Astrocyte (in vitro differentiated cells and primary cell): ENCODE measurements around the gene SNX21. TPM values are rescaled to one million over a fixed set of nuclear protein-coding genes. Genes with fewer than 3 reads are reported as not detected.

ENCODE experiments used
- DNase-seq: peaks from one replicate; pipeline ENCODE4 v3.0.0-alpha.2; 2010; ENCODE audit warnings: low read depth
- FAIRE-seq: peaks from 2 replicates; lab custom pipeline; 2011; peaks lifted over from hg19 to GRCh38; lab: Jason Lieb, UNC
- H2AFZ ChIP-seq: 2 replicates; pipeline ENCODE4 v1.6.0; 2012; ENCODE audit warnings: low read depth, low read length, inconsistent platforms
- H3K27ac ChIP-seq: 2 replicates; pipeline ENCODE4 v1.5.1; 2011; ENCODE audit warnings: low read depth, low read length, inconsistent platforms
- H3K27me3 ChIP-seq: 2 replicates; pipeline ENCODE4 v1.6.0; 2011; ENCODE audit warnings: low read length, inconsistent platforms; ENCODE audit not compliant: insufficient read depth
- H3K36me3 ChIP-seq: 2 replicates; pipeline ENCODE4 v1.5.1; 2011; ENCODE audit warnings: low read length, inconsistent platforms; ENCODE audit not compliant: insufficient read depth
- H3K4me1 ChIP-seq: 2 replicates; pipeline ENCODE4 v1.5.1; 2011; ENCODE audit warnings: low read length, inconsistent platforms; ENCODE audit not compliant: insufficient read depth
- H3K4me2 ChIP-seq: 2 replicates; pipeline ENCODE4 v1.6.0; 2012; ENCODE audit warnings: low read length, inconsistent platforms
- H3K4me3 ChIP-seq: 2 replicates; pipeline ENCODE4 v1.5.1; 2011; ENCODE audit warnings: low read depth, mild to moderate bottlenecking, low read length, inconsistent platforms; ENCODE audit not compliant: insufficient read depth
- H3K79me2 ChIP-seq: 2 replicates; pipeline ENCODE4 v1.6.0; 2012; ENCODE audit warnings: mild to moderate bottlenecking, low read length, inconsistent platforms; ENCODE audit not compliant: insufficient read depth
- H3K9ac ChIP-seq: 2 replicates; pipeline ENCODE4 v1.6.0; 2012; ENCODE audit warnings: mild to moderate bottlenecking, low read length, inconsistent platforms
- H3K9me3 ChIP-seq: 2 replicates; pipeline ENCODE4 v1.5.1; 2012; ENCODE audit warnings: low read depth, mild to moderate bottlenecking, low read length, inconsistent platforms; ENCODE audit not compliant: insufficient read depth
- H4K20me1 ChIP-seq: 2 replicates; pipeline ENCODE4 v1.6.0; 2012; ENCODE audit warnings: low read length, inconsistent platforms; ENCODE audit not compliant: insufficient read depth
- H3K27ac Mint-ChIP-seq: one replicate; pipeline ENCODE4 v1.8.0; 2021; ENCODE audit warnings: mild to moderate bottlenecking, mixed read lengths; ENCODE audit not compliant: unreplicated experiment
- H3K27me3 Mint-ChIP-seq: one replicate; pipeline ENCODE4 v1.8.0; 2021; ENCODE audit warnings: low read depth, mixed read lengths; ENCODE audit not compliant: unreplicated experiment
- H3K36me3 Mint-ChIP-seq: one replicate; pipeline ENCODE4 v1.8.0; 2021; ENCODE audit warnings: low read depth, mixed read lengths; ENCODE audit not compliant: unreplicated experiment
- H3K4me1 Mint-ChIP-seq: one replicate; pipeline ENCODE4 v1.8.0; 2021; ENCODE audit warnings: low read depth, mixed read lengths; ENCODE audit not compliant: unreplicated experiment
- H3K4me3 Mint-ChIP-seq: one replicate; pipeline ENCODE4 v1.8.0; 2021; ENCODE audit warnings: mild to moderate bottlenecking, moderate library complexity, mixed read lengths; ENCODE audit not compliant: unreplicated experiment
- H3K9me3 Mint-ChIP-seq: one replicate; pipeline ENCODE4 v1.8.0; 2021; ENCODE audit warnings: mild to moderate bottlenecking, mixed read lengths; ENCODE audit not compliant: unreplicated experiment
- CTCF ChIP-seq: IDR thresholded peaks from 2 replicates; pipeline ENCODE4 v1.5.1; 2011; ENCODE audit warnings: low read depth, mild to moderate bottlenecking, inconsistent platforms, low read length, moderate library complexity; ENCODE audit not compliant: insufficient read depth
- EZH2 ChIP-seq: IDR thresholded peaks from 2 replicates; pipeline ENCODE4 v1.6.1; 2012; ENCODE audit warnings: mild to moderate bottlenecking, low read length, inconsistent platforms; ENCODE audit not compliant: insufficient read depth
- total RNA-seq: library from RNA; stranded (reverse); gene quantifications from 2 replicates; pipeline ENCODE4 v1.2.1, GENCODE V29; 2021

SNX21 gene
- total RNA-seq, 1 donor from 2014 or later = 13.3 TPM

DNA sequence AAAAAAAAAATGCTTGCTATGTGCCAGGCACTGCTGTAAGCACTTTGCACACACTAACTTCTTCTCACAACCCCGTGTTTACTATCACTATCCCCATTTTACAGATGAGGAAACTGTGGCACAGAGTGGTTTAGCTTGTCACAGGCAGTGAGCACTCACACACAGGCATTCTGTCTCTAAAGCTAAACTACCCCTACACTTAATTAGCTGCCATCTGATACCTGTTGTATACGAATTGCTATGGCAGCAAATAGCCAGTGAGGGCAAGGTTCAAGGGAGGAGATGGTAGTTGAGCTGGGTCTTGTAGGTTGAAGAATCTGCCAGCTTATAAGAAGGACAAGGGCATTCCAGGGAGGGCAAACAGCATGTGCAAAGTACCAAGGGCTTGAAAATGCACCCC, 11.7 kb upstream of the SNX21 start:
- DNase-seq (no peak), FAIRE-seq (no peak)
- no peaks in the 10 kb centered on the region for H4K20me1 ChIP-seq
- Mint-ChIP-seq H3K4me1 (peaks cover 18% of the 10 kb centered on the region), H3K27me3 (peaks cover 7% of the 10 kb centered on the region), H3K27ac (no peak overlapping the region), H3K9me3 (no peaks in the 10 kb centered on the region), H3K36me3 (no peaks in the 10 kb centered on the region), H3K4me3 (no peak overlapping the region)
- H3K4me1 ChIP-seq = peaks cover 14% of the 10 kb centered on the region
- H3K27me3 ChIP-seq = no peaks in the 10 kb centered on the region
- no peaks in the 10 kb centered on the region for H3K79me2 ChIP-seq
- no peak overlapping the region for H3K9ac ChIP-seq
- no peak overlapping the region for H3K4me2 ChIP-seq
- H2AFZ ChIP-seq = no peak overlapping the region
- H3K4me3 ChIP-seq = no peak overlapping the region
- no peaks in the 10 kb centered on the region for H3K9me3 ChIP-seq
- H3K36me3 ChIP-seq = no peaks in the 10 kb centered on the region
- no peak overlapping the region for H3K27ac ChIP-seq
- TF ChIP-seq EZH2 = no peak
- no peak for TF ChIP-seq CTCF

- Mint-ChIP-seq H3K27me3 (peaks cover 7% of the 10 kb centered on the region), H3K36me3 (no peaks in the 10 kb centered on the region), H3K27ac (no peak overlapping the region), H3K4me1 (peaks cover 16% of the 10 kb centered on the region), H3K4me3 (no peak overlapping the region), H3K9me3 (no peaks in the 10 kb centered on the region)
- DNase-seq (no peak), FAIRE-seq (no peak)
- Histone ChIP-seq H2AFZ (peak overlapping the region; percentile 54), H3K4me2 (peak overlapping the region; percentile 68), H3K27me3 (no peaks in the 10 kb centered on the region), H3K4me3 (no peak overlapping the region), H4K20me1 (no peaks in the 10 kb centered on the region), H3K79me2 (no peaks in the 10 kb centered on the region), H3K9ac (no peak overlapping the region), H3K4me1 (peaks cover 8% of the 10 kb centered on the region), H3K9me3 (no peaks in the 10 kb centered on the region), H3K36me3 (no peaks in the 10 kb centered on the region), H3K27ac (no peak overlapping the region)
- TF ChIP-seq EZH2 (no peak), CTCF (no peak)
These were observed 10.7 kb upstream of the SNX21 start for GRCh38 chr20:45822857-45823256.

GRCh38 chr20:45823949-45824835, 9.4 kb upstream of the SNX21 start:
- Mint-ChIP-seq H3K27me3 (peaks cover 7% of the 10 kb centered on the region), H3K27ac (no peak overlapping the region), H3K4me3 (no peak overlapping the region), H3K9me3 (no peaks in the 10 kb centered on the region), H3K4me1 (peaks cover 21% of the 10 kb centered on the region), H3K36me3 (no peaks in the 10 kb centered on the region)
- Histone ChIP-seq H3K4me1 (peaks cover 8% of the 10 kb centered on the region), H3K4me2 (peak overlapping the region; percentile 35), H3K9me3 (no peaks in the 10 kb centered on the region), H3K27ac (no peak overlapping the region), H3K4me3 (no peak overlapping the region), H3K79me2 (no peaks in the 10 kb centered on the region), H4K20me1 (no peaks in the 10 kb centered on the region), H3K27me3 (no peaks in the 10 kb centered on the region), H3K9ac (no peak overlapping the region), H2AFZ (peak overlapping the region; percentile 66), H3K36me3 (no peaks in the 10 kb centered on the region)
- FAIRE-seq (no peak), DNase-seq (no peak)
- TF ChIP-seq CTCF (no peak), EZH2 (no peak)
